ENCODE data around the gene TJAP1.

The TJAP1 gene

GRCh38 chr6:43448916-43449315 is 28.5 kb upstream of the TJAP1 start:
- H3K36me3 ChIP-seq (ENCODE audit: insufficient read depth, low read length): peaks cover 14% of the 10 kb centered on the region; the same call in 1 of the 2 replicates
- no peak for DNase-seq (ENCODE audit: low read depth, low spot score)
- H3K4me3 ChIP-seq: no peak overlapping the region
- no peaks in the 10 kb centered on the region for H3K9me3 ChIP-seq (ENCODE audit: low read depth, low read length)
- TF ChIP-seq POLR2AphosphoS5 (IDR thresholded peaks at IDR 0.05; ENCODE audit: borderline replicate concordance, low read depth, low read length): no peak
- no peak for TF ChIP-seq FOXP2 (optimal IDR thresholded peaks at IDR 0.05; ENCODE audit: control extremely low read depth, extremely low read length, insufficient read depth)
- TF ChIP-seq EZH2 (IDR thresholded peaks at IDR 0.05): no peak
- no peak overlapping the region for H3K9ac ChIP-seq (ENCODE audit: insufficient read length)
- no peak overlapping the region for H3K27ac ChIP-seq

GRCh38 chr6:43450699-43451131 is 26.7 kb upstream of the TJAP1 start:
- no peak for DNase-seq (ENCODE audit: low read depth, low spot score)
- Histone ChIP-seq H3K9ac (ENCODE audit: insufficient read length) (no peak overlapping the region), H3K4me3 (no peak overlapping the region), H3K9me3 (ENCODE audit: low read depth, low read length) (no peaks in the 10 kb centered on the region), H3K27ac (no peak overlapping the region), H3K36me3 (ENCODE audit: insufficient read depth, low read length) (peaks cover 14% of the 10 kb centered on the region; the same call in 1 of the 2 replicates)
- no peak for TF ChIP-seq EZH2 (IDR thresholded peaks at IDR 0.05)
- TF ChIP-seq FOXP2 (optimal IDR thresholded peaks at IDR 0.05; ENCODE audit: control extremely low read depth, extremely low read length, insufficient read depth): no peak
- TF ChIP-seq POLR2AphosphoS5 (IDR thresholded peaks at IDR 0.05; ENCODE audit: borderline replicate concordance, low read depth, low read length): no peak

GRCh38 chr6:43451348-43451747 is 26.0 kb upstream of the TJAP1 start:
- Histone ChIP-seq H3K27ac (no peak overlapping the region), H3K9me3 (ENCODE audit: low read depth, low read length) (no peaks in the 10 kb centered on the region), H3K36me3 (ENCODE audit: insufficient read depth, low read length) (peaks cover 14% of the 10 kb centered on the region; the same call in 1 of the 2 replicates), H3K4me3 (no peak overlapping the region), H3K9ac (ENCODE audit: insufficient read length) (no peak overlapping the region)
- TF ChIP-seq EZH2 (IDR thresholded peaks at IDR 0.05): no peak
- no peak for TF ChIP-seq FOXP2 (optimal IDR thresholded peaks at IDR 0.05; ENCODE audit: control extremely low read depth, extremely low read length, insufficient read depth)
- TF ChIP-seq POLR2AphosphoS5 (IDR thresholded peaks at IDR 0.05; ENCODE audit: borderline replicate concordance, low read depth, low read length): no peak
- DNase-seq (ENCODE audit: low read depth, low spot score): no peak

GRCh38 chr6:43451939-43452338 is 25.4 kb upstream of the TJAP1 start:
- TF ChIP-seq FOXP2 (optimal IDR thresholded peaks at IDR 0.05; ENCODE audit: control extremely low read depth, extremely low read length, insufficient read depth) (no peak), EZH2 (IDR thresholded peaks at IDR 0.05) (no peak), POLR2AphosphoS5 (IDR thresholded peaks at IDR 0.05; ENCODE audit: borderline replicate concordance, low read depth, low read length) (no peak)
- H3K9me3 ChIP-seq (ENCODE audit: low read depth, low read length): no peaks in the 10 kb centered on the region
- no peak overlapping the region for H3K9ac ChIP-seq (ENCODE audit: insufficient read length)
- DNase-seq (ENCODE audit: low read depth, low spot score): no peak
- H3K27ac ChIP-seq: no peak overlapping the region
- no peak overlapping the region for H3K4me3 ChIP-seq
- peaks cover 14% of the 10 kb centered on the region; the same call in 1 of the 2 replicates for H3K36me3 ChIP-seq (ENCODE audit: insufficient read depth, low read length)

GRCh38 chr6:43452896-43453295 is 24.5 kb upstream of the TJAP1 start:
- Histone ChIP-seq H3K27ac (no peak overlapping the region), H3K9me3 (ENCODE audit: low read depth, low read length) (no peaks in the 10 kb centered on the region)

GRCh38 chr6:43453831-43454230 is 23.5 kb upstream of the TJAP1 start:
- DNase-seq (ENCODE audit: low read depth, low spot score): no peak
- TF ChIP-seq FOXP2 (optimal IDR thresholded peaks at IDR 0.05; ENCODE audit: control extremely low read depth, extremely low read length, insufficient read depth): no peak
- TF ChIP-seq POLR2AphosphoS5 (IDR thresholded peaks at IDR 0.05; ENCODE audit: borderline replicate concordance, low read depth, low read length): no peak
- no peak for TF ChIP-seq EZH2 (IDR thresholded peaks at IDR 0.05)
- Histone ChIP-seq H3K9ac (ENCODE audit: insufficient read length) (no peak overlapping the region), H3K9me3 (ENCODE audit: low read depth, low read length) (no peaks in the 10 kb centered on the region), H3K36me3 (ENCODE audit: insufficient read depth, low read length) (peaks cover 14% of the 10 kb centered on the region; the same call in 1 of the 2 replicates), H3K27ac (no peak overlapping the region; the same call in 1 of the 2 replicates), H3K4me3 (no peak overlapping the region)

More at GRCh38 chr6:43452896-43453295, 24.5 kb upstream of the TJAP1 start:
- H3K36me3 ChIP-seq (ENCODE audit: insufficient read depth, low read length): peaks cover 14% of the 10 kb centered on the region; the same call in 1 of the 2 replicates
- no peak overlapping the region for H3K4me3 ChIP-seq
- no peak for TF ChIP-seq FOXP2 (optimal IDR thresholded peaks at IDR 0.05; ENCODE audit: control extremely low read depth, extremely low read length, insufficient read depth)
- no peak for TF ChIP-seq POLR2AphosphoS5 (IDR thresholded peaks at IDR 0.05; ENCODE audit: borderline replicate concordance, low read depth, low read length)
- no peak for TF ChIP-seq EZH2 (IDR thresholded peaks at IDR 0.05)
- DNase-seq (ENCODE audit: low read depth, low spot score): no peak
- no peak overlapping the region for H3K9ac ChIP-seq (ENCODE audit: insufficient read length)

GRCh38 chr6:43454290-43454695 is 23.1 kb upstream of the TJAP1 start:
- no peak for DNase-seq (ENCODE audit: low read depth, low spot score)
- peaks cover 14% of the 10 kb centered on the region; the same call in 1 of the 2 replicates for H3K36me3 ChIP-seq (ENCODE audit: insufficient read depth, low read length)
- no peaks in the 10 kb centered on the region for H3K9me3 ChIP-seq (ENCODE audit: low read depth, low read length)
- no peak overlapping the region for H3K27ac ChIP-seq
- H3K9ac ChIP-seq (ENCODE audit: insufficient read length): no peak overlapping the region
- no peak for TF ChIP-seq POLR2AphosphoS5 (IDR thresholded peaks at IDR 0.05; ENCODE audit: borderline replicate concordance, low read depth, low read length)
- no peak for TF ChIP-seq FOXP2 (optimal IDR thresholded peaks at IDR 0.05; ENCODE audit: control extremely low read depth, extremely low read length, insufficient read depth)
- no peak for TF ChIP-seq EZH2 (IDR thresholded peaks at IDR 0.05)
- H3K4me3 ChIP-seq: peak overlapping the region; percentile 94

- H3K4me3 ChIP-seq: peak overlapping the region; percentile 94
Observed at GRCh38 chr6:43454696-43455530, 22.5 kb upstream of the TJAP1 start.

More at GRCh38 chr6:43454696-43455530, 22.5 kb upstream of the TJAP1 start:
- H3K9me3 ChIP-seq (ENCODE audit: low read depth, low read length): no peaks in the 10 kb centered on the region
- peak overlapping the region; percentile 69 for H3K9ac ChIP-seq (ENCODE audit: insufficient read length)
- H3K27ac ChIP-seq: no peak overlapping the region
- DNase-seq (ENCODE audit: low read depth, low spot score): no peak
- TF ChIP-seq EZH2 (IDR thresholded peaks at IDR 0.05): no peak
- peak; percentile 40; the same call in 1 of the 2 replicates for TF ChIP-seq POLR2AphosphoS5 (IDR thresholded peaks at IDR 0.05; ENCODE audit: borderline replicate concordance, low read depth, low read length)
- peaks cover 12% of the 10 kb centered on the region; the same call in 1 of the 2 replicates for H3K36me3 ChIP-seq (ENCODE audit: insufficient read depth, low read length)
